GM19452 (cell line): Measurements from ENCODE around the gene ZNF740.
A peak's percentile ranks its signal among the peaks of the same experiment; 100 is the strongest.

Experiments
- ATAC-seq: cut with Tn5 transposase; IDR thresholded peaks from one replicate; pipeline ENCODE4 v1.9.1; 2021; ENCODE audit not compliant: unreplicated experiment

Gene ZNF740

GRCh38 chr12:53212931-53213330, 32.4 kb downstream of the ZNF740 start:
- ATAC-seq: no peak

GRCh38 chr12:53213348-53213747, 32.8 kb downstream of the ZNF740 start:
- ATAC-seq: peak; percentile 48

DNA sequence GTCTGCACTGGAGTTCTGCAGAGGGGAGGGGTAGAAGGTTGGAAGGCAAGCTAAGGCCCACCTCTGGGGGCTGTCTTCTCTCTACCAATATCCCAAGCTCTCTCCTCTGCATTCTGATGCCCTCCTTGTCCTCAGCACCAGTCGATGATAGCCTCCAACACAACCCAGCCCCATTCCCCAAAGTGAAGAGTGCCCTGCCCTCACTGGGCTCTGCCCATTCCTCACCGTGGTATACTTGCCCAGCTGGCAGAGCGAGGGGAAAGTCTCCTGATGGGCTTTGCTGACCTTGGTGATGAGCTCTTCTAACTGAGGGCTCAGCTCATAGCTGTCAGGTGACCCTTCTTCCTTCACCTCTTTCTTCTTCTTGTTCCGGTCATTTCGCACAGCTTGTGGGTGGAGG, 33.7 kb downstream of the ZNF740 start:
- no peak for ATAC-seq

- no peak for ATAC-seq
These were observed 34.3 kb downstream of the ZNF740 start for GRCh38 chr12:53214687-53215455.

- ATAC-seq: no peak
These were observed 35.0 kb downstream of the ZNF740 start for GRCh38 chr12:53215497-53215896.

GRCh38 chr12:53217051-53217930, 36.8 kb downstream of the ZNF740 start:
- no peak for ATAC-seq

GRCh38 chr12:53217931-53218307, 37.4 kb downstream of the ZNF740 start:
- ATAC-seq: no peak

GRCh38 chr12:53218551-53219291, 38.2 kb downstream of the ZNF740 start:
- no peak for ATAC-seq

- ATAC-seq: no peak
These were observed 38.9 kb downstream of the ZNF740 start for GRCh38 chr12:53219292-53219955.

GRCh38 chr12:53219956-53220693, 39.6 kb downstream of the ZNF740 start:
- peak; percentile 33 for ATAC-seq

- peak; percentile 58 for ATAC-seq
These were observed 40.2 kb downstream of the ZNF740 start for GRCh38 chr12:53220694-53221202.

GRCh38 chr12:53221203-53222080, 40.9 kb downstream of the ZNF740 start:
- ATAC-seq: peak; percentile 25

GRCh38 chr12:53222170-53222721, 41.7 kb downstream of the ZNF740 start:
- no peak for ATAC-seq

DNA sequence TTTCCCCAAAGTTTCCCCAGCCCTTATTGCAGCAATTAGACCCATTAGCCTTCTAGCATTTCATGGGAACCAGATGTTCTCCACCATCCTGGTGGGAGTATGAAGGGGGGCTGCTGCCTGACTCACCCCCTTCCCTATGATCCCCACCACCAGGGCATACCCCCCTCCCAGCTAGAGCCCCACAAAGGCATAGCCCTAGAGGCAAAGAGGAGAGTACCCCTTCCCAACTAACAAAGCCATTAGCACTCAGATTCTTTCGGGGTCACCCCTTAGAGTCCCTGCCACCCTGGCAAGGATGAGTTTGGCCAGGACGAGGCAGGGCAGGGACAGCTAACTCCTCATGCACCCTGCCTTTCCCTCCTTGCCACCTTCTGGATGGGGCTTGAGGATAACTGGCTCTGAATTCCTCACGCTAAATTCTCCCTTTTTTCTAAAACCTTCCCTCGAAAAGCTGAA, 42.3 kb downstream of the ZNF740 start:
- ATAC-seq: no peak

DNA sequence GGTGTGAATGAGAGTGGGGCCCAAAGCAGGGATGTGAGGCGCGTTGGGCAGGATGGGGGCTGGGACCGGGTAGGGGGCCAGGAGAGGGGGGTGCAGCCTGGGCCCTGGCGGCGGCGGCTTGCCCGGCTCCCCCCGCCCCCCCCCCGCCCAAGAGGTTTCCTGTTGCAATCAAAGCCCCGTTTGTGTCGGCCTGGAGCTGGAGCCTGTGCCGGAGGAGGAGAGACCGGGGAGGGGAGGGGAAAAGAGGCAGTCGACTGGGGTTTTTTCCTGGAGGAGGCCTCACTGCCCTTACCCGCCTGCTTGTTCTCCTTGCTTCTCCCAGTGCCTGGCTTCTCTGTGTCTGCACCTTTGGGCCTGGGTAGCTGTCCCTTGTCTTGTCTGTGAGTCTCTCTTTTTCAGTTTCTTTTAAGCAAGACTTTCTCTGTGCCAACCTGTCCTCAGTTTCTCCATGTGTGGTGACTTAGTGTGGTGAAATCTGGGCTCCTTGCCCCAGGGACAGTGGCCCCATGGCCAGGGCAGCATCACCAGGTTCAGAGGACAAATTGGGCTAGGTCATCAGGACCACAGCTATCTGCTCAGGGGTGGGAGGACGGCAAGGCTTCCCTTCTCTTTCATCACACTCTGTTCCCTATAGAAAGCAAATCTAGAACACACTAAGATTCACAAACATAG, 43.0 kb downstream of the ZNF740 start:
- ATAC-seq: no peak

DNA sequence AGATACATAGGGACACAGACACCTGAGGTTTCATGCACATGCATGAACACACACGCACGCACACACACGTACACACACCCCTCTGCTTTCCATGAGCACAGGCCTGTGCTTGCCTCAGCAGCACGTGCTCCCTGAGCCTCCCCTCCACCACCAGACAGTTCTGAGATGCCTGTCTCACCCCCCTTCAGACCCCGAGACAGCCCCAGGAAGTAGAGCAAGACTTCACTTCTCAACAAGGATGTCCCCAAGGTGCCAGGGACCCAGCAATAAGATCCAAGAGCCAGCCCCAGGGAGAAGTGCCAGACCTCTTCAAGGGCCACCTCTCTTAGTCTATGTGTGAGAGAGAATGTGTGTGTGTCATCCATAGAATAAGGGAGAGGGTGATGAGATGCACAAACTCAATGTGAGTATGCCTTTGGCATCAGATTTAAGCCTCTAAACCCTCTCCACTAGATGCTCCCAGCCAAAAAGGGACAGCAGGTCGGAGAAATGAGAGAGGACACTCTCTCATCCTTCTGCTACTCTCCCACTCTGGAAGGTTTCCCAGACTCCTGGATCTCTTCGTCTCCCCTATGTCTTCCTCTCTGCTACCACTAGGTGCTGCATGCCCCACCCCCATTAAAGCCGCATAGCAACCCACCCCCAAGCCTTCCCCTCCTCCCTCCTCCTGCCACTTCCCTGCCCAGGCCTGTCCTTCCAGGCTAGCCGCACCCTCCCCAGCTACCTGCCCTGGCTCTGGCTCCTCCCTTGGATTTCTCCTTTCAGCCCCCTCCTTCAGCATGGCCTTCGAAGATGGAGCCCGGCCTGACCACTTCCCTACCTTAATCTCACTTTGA, 43.8 kb downstream of the ZNF740 start:
- no peak for ATAC-seq
